Bronchial epithelial cell (primary cell): ENCODE measurements around the gene BMP3. TPM values are rescaled to one million over a fixed set of nuclear protein-coding genes. Genes with fewer than 3 reads are reported as not detected.
"Not testable (repeated sequence)": the region's sequence is repeated elsewhere in the genome, so short reads cannot be mapped to it uniquely, and the experiment has no call there.

ENCODE experiments used
- DNase-seq: peaks from one replicate; pipeline ENCODE4 v3.0.0-alpha.2; 2010; ENCODE audit warnings: low read depth
- FAIRE-seq: peaks from 2 replicates; lab custom pipeline; 2011; peaks lifted over from hg19 to GRCh38; lab: Jason Lieb, UNC
- H3K27me3 ChIP-seq: 2 replicates; pipeline ENCODE4 v1.5.1; 2011; ENCODE audit warnings: low read length; ENCODE audit not compliant: control insufficient read depth, insufficient read depth
- H3K36me3 ChIP-seq: 2 replicates; pipeline ENCODE4 v1.5.1; 2011; ENCODE audit warnings: low read length; ENCODE audit not compliant: control insufficient read depth, insufficient read depth
- H3K4me3 ChIP-seq: 2 replicates; pipeline ENCODE4 v1.5.1; 2011; ENCODE audit warnings: mild to moderate bottlenecking, low read depth, low read length, control low read depth
- CTCF ChIP-seq: IDR thresholded peaks from 2 replicates; pipeline ENCODE4 v1.5.1; 2011; ENCODE audit warnings: mild to moderate bottlenecking, moderate library complexity, low read length, control low read depth, inconsistent platforms; ENCODE audit not compliant: insufficient read depth, severe bottlenecking
- total RNA-seq: library from RNA; depleted of rRNA; stranded (reverse); fragments of >200 nt; gene quantifications from 2 replicates; pipeline ENCODE4 v1.2.1, GENCODE V29; 2014

Gene BMP3
- total RNA-seq, 1 donor from 2014 or later, result under 0.01 TPM

DNA sequence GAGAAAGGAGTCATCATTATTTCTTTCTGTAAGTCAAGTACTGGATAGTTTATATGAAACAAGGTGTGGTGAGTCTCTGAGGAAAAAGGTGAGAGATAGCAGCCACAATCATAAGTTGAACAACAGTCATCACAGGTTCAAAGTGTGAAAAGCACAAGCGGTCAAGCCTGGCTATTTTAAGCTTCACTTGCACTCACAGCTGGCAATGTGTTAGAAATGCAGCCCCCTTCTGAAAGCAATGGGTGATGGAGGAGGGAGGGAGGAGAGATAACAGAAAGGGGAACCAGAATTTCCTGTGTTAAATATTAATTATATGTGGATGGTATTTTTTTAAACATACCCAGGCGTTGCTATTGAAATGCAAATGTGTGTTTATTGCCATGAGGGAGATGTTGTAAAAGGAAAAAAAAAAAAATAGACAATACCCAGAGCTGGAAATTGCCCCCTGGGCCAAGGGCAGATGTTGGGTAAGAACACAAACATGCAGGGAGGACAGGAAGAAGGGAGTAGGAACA, 26.9 kb upstream of the BMP3 start:
- DNase-seq (no peak), FAIRE-seq (no peak)
- no peak overlapping the region for H3K4me3 ChIP-seq
- no peak for TF ChIP-seq CTCF
- no peaks in the 10 kb centered on the region for H3K36me3 ChIP-seq
- no peaks in the 10 kb centered on the region for H3K27me3 ChIP-seq

- FAIRE-seq, result no peak
These were observed 23.1 kb upstream of the BMP3 start for GRCh38 chr4:81007417-81007816.

GRCh38 chr4:81016566-81016965, 13.9 kb upstream of the BMP3 start:
- not testable (repeated sequence) for FAIRE-seq, H3K4me3 ChIP-seq

More at GRCh38 chr4:81007417-81007816, 23.1 kb upstream of the BMP3 start:
- TF ChIP-seq CTCF, result no peak
- Histone ChIP-seq H3K4me3 (no peak overlapping the region), H3K27me3 (no peaks in the 10 kb centered on the region), H3K36me3 (no peaks in the 10 kb centered on the region)
- DNase-seq, result no peak

DNA sequence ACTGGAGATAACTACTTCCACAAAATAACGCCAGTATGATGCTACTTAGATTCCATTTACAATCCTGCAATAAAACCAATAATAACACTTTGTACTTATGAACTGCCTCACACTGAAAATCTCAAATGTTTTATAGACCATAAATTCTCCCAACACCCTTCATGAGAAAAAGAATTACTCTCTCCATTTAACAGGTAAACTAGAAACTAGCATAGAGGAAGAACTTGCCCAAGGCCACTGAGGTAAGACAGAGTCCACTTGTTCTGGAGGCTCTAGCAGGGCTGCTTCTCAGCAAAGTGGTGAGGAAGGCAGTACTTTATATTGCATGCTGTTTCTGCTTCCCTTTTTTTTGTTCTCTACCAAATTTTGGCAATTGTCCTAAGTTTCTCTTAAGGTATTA, 11.5 kb upstream of the BMP3 start:
- DNase-seq, result no peak

More at GRCh38 chr4:81016566-81016965, 13.9 kb upstream of the BMP3 start:
- not testable (repeated sequence) for DNase-seq, H3K27me3 ChIP-seq, H3K36me3 ChIP-seq

GRCh38 chr4:81021142-81021944, 9.2 kb upstream of the BMP3 start:
- no peaks in the 10 kb centered on the region for H3K36me3 ChIP-seq
- DNase-seq, result peak; percentile 17
- no peak for FAIRE-seq

More for the DNA sequence above, 11.5 kb upstream of the BMP3 start:
- no peak overlapping the region for H3K4me3 ChIP-seq
- no peak for TF ChIP-seq CTCF
- FAIRE-seq, result no peak
- H3K36me3 ChIP-seq, result no peaks in the 10 kb centered on the region
- H3K27me3 ChIP-seq, result peaks cover under 1% of the 10 kb centered on the region

More at GRCh38 chr4:81021142-81021944, 9.2 kb upstream of the BMP3 start:
- peaks cover 1% of the 10 kb centered on the region for H3K27me3 ChIP-seq
- TF ChIP-seq CTCF, result no peak
- no peak overlapping the region for H3K4me3 ChIP-seq
